A204.1 (cell line): ENCODE data around the gene RNPEPL1.
"Not testable (repeated sequence)": the region's sequence is repeated elsewhere in the genome, so short reads cannot be mapped to it uniquely, and the experiment has no call there.

ENCODE experiments used
- FAIRE-seq: peaks from 2 replicates; lab custom pipeline; 2012; peaks lifted over from hg19 to GRCh38; lab: Jason Lieb, UNC

Gene RNPEPL1

DNA sequence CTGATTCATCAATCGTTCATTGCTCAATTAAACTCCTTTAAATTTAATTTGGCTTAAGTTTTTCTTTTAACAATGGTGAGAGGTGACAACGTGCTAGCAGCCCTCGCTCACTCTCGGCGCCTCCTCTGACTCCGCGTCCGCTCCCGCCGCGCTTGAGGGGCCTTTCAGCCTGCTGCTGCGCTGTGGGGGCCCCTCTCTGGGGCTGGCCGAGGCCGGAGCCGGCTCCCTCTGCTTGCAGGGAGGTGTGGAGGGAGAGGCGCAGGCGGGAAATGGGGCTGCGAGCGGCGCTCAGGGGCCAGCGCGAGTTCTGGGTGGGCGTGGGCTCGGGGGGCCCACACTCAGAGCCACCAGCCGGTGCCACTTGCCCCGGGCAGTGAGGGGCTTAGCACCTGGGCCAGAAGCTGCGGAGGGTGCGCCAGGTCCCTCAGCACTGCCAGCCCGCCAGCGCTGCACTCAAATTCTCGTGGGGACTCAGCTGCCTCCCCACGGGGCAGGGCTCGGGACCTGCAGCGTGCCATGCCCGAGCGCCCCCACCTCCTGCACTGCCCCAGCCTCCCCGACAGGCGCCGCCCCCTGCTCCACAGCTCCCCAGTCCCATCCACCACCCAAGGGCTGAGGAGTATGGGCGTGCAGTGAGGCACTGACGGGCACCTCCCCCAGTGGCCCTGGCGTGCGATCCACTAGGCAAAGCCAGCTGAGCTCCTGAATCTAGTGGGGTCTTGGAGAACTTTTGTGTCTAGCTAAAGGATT is 30.1 kb upstream of the RNPEPL1 start:
- FAIRE-seq = no peak

DNA sequence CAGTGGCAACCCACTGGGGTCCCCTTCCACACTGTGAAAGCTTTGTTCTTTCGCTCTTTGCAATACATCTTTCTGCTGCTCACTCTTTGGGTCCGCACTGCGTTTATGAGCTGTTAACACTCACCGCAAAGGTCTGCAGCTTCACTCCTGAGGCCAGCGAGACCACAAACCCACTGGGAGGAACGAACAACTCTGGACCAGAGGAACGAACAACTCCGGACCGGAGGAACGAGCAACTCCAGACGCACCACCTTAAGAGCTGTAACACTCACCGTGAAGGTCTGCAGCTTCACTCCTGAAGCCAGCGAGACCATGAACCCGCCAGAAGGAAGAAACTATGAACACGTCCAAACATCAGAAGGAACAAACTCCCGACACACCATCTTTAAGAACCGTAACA is 29.2 kb upstream of the RNPEPL1 start:
- not testable (repeated sequence) for FAIRE-seq

DNA sequence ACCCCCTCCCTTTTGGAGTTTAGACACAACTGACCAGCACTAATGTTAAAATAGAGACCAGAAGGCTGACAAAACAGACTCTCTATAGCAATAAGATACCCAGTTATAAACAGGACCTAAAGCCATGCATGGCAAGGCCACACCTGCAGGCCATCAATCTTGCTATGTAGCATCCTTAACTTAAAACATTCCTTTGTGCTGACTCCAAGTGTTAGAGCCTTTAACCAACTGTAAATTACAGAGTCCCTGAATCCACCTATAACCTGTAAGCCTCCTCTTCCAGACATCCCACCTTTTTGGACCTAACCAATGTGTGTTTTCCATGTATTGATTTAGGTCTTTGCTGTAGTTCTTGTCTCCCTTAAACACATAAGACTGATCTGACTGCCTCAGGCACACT is 28.4 kb upstream of the RNPEPL1 start:
- FAIRE-seq = no peak

DNA sequence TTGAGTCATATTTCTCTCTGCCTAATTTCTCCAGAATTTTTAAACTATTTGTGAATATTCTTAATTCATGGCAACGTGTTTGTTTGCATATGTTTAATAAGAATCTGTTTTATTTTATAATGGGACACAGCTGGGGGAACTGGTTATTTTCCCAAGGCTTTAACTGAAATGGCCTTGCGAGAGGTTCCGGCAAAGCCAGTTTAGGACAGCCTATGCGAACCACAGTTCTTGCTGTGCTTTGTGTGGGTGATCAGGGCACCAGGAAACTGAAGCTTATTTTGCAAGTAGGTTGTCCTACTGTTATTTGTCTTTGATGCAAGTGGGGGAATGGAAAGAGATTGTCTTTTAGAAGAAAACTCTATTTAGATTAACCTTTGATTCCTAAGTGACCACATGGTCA is 17.0 kb upstream of the RNPEPL1 start:
- FAIRE-seq = no peak

DNA sequence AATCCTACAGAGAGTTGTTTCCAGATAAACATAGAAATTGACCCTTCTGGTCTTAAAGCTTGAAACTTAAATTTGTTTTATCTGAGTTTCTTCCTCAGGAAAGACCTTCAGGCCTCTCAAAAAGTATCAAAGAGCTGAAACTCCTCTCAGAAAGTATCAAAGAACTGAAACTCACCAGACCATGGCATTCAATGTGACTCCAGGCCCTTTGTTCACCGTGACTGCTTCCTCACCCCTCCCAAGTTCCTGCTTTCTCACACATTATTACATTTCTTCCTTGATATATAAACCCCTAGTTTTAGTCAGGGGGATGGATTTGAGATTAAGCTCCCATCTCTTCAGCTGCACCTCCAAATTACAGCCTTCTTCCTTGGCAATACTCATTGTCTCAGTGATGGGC is 16.5 kb upstream of the RNPEPL1 start:
- FAIRE-seq = no peak

DNA sequence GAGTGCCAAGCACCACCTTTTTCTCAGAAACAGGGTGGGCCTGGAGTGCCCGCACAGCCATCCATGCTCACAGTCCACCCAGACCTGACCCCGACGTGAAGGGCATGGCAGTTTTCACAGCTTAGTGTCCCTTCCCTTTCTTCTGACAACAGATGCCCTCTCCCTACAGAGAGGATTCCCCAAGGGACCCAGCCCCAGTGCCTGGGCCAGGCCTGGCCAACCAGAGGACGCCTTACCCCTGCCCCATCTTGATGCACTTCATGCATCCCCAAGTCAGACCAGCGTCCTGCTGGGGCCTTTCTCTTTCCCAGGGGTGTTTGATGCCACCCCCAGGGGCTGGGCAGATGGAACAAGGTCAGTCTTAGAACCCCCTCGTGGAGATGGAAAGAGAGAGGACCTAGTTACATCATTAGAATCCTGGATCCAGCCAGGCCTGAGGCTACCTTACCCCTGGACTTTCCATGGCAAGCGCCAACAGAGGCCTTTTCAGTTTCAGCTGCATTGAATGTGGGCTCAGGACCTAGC is 14.3 kb upstream of the RNPEPL1 start:
- no peak for FAIRE-seq

DNA sequence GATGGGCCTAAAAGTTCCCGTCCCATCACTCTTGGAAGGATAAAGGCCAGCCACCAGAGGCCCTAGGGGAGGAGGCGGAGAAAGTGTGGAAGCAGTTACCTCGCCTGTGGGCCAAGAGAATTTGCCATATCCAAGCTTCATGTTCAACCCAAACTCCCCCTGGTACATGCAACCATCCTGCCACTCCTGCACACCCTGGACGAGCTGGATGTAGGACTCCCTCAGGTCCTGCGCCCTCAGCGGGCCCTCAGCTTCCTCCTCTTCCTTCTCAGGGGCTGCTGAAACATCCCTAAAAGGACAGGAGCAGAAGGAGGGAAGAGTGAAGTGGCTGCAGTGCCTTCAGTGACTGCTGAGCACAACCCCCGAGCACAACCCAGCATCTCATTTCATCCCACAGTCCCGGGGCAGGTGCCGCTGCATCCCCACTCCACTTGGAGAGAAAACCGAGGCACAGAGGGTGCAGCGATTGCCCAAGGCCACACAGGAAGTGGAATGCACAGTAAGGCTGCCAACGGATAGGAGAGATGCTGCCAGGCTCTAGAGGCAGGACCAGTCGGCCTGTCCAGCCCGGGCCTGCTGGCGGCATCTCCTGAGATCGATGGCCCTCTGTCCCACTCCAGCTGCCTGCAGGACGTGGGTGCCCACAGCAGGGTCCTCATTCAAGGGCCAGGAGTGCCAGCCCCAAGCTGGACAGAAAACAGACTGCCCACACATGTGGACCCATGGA is 13.4 kb upstream of the RNPEPL1 start:
- FAIRE-seq = no peak

DNA sequence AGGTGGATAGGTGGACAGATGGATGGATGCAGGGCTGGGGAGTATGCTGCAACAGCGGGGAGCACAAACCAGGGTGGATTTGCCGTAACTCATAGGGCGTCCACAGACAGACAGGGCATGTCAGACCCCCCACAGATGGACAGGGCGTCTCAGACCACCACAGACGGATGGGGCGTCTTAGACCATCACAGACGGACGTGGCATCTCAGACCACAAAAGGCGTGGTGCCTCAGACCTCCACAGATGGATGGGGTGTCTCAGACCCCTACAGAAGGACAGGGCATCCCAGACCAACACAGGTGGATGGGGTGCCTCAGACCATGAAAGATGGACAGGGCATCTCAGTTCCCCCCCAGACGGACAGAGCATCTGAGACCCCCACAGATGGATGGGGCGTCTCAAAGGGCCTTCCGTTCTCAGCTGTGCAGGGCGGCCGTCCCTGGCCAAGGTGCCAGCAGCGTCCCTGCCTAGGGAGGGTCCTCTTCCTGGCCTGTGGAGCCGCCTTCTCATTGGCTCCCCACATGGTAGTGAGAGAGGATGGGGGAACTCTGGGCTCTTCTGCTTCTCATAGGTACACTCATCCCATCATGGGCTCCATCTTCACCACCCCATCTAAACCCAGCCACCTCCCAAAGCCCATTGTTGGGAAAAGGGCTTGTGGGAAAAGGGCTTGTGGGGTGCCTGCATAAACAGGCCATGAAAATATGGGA is 12.6 kb upstream of the RNPEPL1 start:
- FAIRE-seq = no peak

DNA sequence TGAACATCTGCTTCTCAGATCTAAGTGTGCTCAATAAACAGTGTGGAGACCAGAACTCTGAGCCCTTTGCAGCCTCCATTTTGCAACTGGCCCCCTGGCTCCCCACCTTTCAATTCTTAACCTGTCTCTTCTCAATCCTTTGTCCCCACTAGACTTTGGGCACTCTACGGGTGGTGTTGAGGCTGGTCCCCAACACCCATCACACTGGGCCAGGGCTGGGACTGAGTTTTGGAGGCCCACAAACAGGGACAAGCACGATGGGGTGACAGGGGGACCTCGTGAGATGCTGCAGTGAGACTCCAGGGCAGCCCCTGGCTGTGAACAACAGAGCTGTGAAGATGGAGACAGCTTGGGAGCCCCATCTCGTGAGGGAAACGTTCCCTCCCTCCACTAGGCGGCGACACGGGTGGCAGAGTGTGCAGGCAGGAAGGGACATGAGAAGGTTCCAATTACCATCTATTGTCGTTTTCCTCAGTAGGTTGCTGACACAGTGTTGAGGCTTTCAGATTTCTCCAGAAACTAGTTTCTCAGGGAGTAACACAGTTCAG is 11.7 kb upstream of the RNPEPL1 start:
- no peak for FAIRE-seq

DNA sequence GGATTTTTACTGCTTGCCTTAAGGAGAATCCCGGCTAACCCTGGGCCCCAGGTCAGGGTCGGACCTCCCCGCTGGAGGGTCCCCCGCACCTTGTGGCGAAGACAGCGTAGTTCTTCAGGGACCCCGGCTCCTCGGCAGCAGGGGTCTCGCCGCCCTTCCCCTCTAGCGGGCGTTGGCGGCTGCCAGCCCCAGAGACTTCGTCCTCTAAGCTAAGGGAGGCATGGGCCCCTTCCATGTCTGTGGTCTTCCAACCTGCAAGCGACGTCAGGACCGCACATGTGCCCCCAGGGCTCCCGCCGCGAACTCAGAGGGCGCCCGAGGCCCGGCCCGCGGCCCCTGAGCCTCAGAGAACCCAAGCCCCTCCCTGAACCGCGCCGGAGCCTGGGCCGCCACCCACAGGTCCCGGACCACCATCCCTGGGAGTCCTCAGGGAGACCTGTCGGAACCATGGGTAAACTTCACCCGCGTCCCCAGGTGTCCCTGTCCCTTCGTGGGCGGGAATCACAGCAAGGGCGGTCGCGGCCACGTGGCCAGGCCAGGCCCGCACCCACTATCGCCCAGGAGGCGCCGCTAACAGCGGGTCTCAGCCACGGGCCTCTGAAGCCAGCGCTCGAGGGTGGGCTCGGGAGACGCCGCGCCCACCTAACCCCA is 11.1 kb upstream of the RNPEPL1 start:
- FAIRE-seq = no peak

DNA sequence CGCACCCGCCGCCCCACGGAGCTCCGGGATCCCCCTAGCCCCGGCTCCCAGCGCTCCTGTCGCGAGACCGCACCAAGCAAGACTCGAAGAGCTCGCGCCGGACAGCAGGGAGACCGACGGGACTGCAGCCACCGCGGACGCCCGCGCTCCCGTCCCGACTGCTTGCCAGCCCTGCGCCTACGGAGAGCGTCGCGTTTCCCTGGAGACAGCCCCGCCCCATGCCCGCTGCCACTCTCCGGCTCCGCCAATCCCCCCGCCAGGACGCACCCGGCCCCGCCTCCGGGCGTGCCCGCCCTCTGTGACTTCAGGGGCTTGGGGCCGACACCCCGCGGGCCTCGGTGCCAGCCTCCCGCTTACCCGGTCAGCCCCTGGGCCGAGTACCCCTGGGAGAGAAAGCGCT is 10.5 kb upstream of the RNPEPL1 start, which contains the start of gene ANKMY1:
Gene ANKMY1 (minus strand): TSS at position 181 of the 400 bp plus-strand sequence. CDS start 653 bp downstream, outside the sequence.
- no peak for FAIRE-seq

DNA sequence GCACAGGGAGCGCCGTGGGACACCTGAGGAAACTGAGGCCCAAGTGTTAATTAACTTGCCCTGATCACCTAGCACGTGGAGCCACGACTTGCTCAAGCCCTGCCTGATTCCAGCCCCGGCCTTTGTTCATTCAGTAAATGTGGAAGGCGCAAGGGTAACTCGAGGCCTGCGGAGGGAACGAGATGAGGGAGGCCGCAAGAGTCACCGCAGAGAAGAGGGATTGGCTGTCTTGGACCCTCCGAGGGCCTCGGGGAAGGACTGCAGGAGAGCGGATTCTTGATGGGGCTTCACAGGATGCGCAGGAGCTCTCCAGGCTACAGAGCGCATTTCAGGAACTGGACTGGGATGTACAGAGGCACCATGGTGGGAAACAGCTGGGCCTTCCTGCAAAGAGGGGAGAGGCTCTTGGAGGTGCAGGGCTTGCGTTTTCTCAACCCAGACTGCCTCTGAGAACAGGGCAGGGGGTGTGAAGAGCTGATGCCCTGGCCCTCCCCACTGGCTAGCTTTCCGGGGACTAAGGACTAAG is 10.0 kb upstream of the RNPEPL1 start:
- no peak for FAIRE-seq

DNA sequence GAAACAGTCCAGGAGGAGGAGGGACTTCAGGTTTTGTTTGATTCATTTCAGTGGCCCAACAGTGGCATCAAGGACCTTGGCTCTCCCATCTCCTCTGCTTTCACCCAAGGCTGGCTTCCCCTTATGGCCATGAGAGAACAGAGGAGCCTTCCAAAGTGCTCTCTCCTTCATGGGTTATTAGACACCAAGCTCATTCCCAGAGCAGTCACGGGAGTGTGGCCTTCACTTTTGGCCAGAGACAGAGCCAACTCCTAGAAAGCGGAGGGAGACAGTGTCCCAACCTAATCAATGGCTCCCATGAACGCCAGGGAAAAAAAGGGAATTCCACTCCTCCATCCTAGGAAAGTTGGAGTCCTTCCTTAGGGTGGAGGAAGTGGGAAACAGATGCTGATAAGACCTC is 9.0 kb upstream of the RNPEPL1 start:
- FAIRE-seq = no peak

DNA sequence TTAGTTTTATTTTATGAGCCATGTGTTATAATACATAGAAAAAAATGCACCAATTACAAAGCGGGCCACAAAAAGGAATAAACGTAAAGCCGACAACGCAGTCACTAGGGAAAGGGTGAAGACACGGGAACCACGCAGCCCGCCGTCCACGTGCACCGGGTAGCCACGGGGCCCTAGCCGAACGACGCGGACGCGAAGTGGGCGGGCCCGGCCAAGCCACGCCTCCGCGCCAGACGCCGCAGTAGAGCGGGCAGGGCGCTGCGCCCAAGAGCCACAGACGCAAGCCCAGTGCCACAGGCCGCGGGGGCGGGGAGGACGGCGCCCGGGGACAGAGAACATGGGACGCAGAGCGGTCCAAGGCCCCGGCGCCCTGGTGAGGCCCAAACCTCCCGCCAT is 8.2 kb upstream of the RNPEPL1 start, which contains the start of gene DUSP28:
Gene DUSP28 (plus strand): TSS at position 274 of the 396 bp plus-strand sequence. CDS start 328 bp downstream, outside the sequence.
- no peak for FAIRE-seq

DNA sequence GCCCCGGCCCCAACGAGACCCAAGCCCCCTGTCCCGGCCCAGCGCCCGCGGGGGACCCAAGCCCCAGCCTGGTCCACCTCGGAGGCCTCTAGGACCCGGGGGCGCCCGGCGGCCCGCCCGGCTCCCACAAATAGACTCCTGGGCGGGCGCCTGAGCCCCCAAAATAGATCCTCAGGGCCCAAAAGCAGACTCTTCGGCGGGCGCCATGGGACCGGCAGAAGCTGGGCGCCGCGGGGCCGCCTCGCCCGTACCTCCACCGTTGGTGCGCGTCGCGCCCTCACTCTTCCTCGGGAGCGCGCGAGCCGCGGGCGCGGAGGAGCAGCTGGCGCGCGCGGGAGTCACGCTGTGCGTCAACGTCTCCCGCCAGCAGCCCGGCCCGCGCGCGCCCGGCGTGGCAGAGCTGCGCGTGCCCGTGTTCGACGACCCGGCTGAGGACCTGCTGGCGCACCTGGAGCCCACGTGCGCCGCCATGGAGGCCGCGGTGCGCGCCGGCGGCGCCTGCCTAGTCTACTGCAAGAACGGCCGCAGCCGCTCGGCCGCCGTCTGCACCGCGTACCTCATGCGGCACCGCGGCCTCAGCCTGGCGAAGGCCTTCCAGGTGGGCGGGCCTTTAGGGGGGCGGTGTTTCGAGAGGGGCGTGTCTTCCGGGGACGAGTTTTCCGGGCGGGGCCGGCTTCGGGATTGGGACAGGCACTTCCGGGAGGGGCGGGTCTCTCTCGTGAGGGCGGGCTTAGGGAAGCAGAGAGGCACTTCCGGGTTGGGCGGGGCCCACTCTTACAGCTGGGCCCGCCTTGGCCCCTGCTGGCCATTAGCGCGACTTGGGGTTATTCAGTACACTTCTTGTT is 7.6 kb upstream of the RNPEPL1 start:
- FAIRE-seq = peak; percentile 87

DNA sequence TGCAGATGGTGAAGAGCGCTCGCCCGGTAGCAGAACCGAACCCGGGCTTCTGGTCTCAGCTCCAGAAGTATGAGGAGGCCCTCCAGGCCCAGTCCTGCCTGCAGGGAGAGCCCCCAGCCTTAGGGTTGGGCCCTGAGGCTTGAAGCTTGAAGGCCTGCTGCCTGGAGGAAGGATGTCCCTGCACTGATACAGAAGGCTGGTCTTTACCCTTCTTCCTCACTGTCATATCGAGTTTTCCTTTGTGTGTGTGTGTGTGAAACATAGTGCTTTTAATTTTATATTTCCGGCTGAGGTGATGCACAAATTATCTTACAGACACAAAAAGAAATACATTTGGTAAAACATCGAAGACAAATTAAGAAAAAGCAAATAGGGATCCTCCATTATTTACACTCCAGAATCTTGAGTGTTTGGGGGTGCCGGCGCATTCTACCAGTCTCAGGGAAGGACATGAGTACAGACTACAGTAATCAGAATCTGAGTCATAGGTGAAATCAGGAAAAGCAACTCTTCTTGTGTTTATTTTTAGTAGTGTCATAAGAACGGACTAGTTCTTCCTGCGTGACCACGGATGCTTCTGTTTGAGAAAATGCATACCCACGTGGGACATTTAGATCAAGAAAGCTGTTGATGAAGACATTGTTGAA is 6.8 kb upstream of the RNPEPL1 start:
- FAIRE-seq = no peak

DNA sequence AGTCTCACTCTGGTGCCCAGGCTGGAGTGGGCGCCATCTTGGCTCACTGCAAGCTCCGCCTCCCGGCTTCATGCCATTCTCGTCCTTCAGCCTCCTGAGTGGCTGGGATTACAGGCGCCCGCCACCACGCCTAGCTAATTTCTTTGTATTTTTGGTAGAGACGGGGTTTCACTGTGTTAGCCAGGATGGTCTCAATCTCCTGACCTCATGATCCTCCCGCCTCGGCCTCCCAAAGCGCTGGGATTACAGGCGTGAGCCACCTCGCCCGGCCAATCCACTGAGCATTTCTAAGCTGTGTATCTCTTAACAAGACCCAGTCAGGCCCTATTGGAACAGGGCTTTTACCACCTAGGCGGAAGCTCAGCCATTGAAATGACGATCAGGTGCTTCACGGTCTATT is 5.1 kb upstream of the RNPEPL1 start:
- FAIRE-seq = not testable (repeated sequence)

DNA sequence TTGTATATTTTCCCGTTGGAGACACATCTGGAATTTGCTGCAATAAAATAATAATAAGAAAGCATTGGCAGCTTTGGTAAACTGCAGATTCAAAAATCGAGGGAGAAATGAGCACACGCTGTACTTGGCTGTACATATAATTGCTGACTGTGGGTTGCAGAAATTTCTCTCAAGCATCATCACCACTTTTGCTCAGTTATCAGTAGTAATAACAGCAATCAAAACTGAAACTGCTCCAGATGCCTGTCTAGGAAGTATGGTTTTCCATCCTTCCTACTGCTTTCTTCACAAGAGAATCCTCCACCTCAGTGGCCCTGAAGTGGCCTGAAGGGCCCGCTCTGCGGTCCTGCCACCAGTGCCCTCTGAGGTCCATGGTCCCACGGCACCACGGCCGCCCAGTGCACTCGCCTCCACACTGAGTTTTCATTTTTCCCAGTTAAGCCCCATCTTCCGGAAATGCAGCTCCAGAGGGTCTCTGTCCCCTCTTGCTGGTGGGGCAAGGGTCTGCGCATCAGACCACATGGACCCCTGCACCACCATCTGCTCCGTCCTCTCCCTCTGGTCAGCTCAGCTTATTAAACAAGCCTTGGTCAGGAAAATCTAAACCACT is 4.2 kb upstream of the RNPEPL1 start:
- FAIRE-seq = no peak

DNA sequence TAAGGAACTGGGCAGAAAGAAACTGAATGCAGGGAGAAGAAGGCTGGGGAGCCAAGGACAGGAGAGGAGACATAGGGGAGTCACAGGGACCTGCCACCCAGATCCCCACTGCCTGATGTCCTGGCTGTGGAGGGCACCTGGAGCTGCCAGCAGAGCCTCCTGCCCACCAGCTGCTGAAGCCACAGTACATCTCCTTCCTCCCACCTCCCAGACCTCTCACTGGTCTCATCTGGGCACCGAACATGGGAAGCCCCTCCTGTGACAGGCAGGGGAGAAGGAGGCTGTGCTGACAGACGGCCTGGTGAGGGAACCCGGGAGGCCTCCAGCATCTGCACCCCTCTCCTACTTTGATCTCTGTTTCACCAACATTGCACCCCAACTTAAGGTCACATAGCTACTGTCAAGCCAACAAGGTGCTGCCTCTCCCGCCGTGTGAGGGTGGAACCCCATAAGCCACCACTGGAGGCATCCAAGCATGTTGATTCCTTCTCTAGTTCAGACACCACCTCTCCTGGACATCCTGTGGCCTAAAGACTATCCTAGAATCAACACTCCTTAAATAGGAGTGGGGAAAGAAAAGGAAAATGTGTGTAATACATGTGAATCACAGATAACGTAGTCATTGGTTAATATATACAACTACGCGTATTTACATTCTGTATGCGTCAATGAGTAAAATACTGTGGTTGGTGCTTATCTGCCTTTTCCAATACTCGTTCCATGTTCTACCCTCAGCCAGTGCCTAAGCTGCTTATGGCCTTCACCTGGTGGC is 3.5 kb upstream of the RNPEPL1 start:
- no peak for FAIRE-seq
